ENCODE measurements around the gene RIN3.

GRCh38 chr14:92517761-92518160, 4.2 kb downstream of the RIN3 start:
- TF ChIP-seq CTCF (IDR thresholded peaks at IDR 0.05; ENCODE audit: low read length) (no peak), EZH2 (optimal IDR thresholded peaks at IDR 0.05; ENCODE audit: low read depth, low read length) (no peak)
